ENCODE data around the gene CDH11. TPM values are rescaled to one million over a fixed set of nuclear protein-coding genes. Genes with fewer than 3 reads are reported as not detected.

Gene CDH11
- total and polyA plus RNA-seq, 2 of the 4 experiments (the other 2 are of a cell fraction) = 266 to 601 TPM

DNA sequence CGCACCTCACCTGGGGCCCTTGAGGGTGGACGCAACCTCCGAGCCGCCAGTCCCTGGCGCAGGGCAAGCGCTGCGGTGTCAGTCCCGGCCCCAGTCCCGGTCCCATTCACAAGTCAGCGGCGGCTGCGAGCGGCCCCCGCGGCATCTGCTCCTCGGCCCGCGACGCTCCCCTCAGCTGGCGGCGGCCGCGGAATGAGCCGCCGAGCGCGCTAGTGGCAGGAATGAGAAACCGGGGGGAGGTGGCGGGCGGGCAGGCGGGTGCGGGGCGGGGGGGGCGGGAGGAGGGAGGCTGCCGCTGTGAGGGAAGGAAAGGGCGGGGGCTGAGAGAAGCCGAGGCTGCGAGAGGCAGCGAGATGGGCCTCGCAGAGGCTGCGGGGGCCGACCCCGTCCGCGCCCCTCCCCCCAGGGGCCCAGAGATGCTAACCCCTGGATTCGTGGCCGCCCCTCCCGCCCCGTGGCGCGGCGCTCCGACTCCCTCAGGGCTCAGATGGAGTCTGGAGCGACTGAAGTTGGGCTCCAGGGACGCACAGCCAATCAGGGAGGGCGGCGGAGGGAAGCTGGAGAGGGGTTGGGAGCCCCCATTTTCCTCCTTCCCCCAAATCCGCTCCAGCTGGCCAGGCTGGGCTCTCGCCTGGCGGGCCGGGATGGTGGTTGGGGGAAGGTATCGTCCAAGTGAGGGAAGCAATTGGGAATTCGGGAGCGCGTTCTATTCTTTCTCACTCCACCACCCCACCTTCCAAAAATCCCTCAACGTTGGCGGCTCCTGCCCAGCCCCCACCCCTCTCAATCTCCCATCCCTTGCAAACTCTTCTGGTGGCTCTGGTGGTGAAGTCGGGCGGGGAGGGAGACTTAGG, at the start of gene CDH11 (continued):
- no peak for TF ChIP-seq RCOR1 (IDR thresholded peaks at IDR 0.05; ENCODE audit: insufficient replicate concordance, low read length)
- TF ChIP-seq RAD21 (IDR thresholded peaks at IDR 0.05; ENCODE audit: low read length) = peak; percentile 30; the same call in 1 of the 2 replicates
- no peak for TF ChIP-seq NFE2L2 (IDR thresholded peaks at IDR 0.05; ENCODE audit: low read depth, low read length)
- no peak for TF ChIP-seq CHD1 (IDR thresholded peaks at IDR 0.05; ENCODE audit: low read depth, low read length)
- TF ChIP-seq POLR2A (IDR thresholded peaks at IDR 0.05; ENCODE audit: low read depth, low read length) = peak; percentile 78
- no peak for TF ChIP-seq MAFK (IDR thresholded peaks at IDR 0.05; ENCODE audit: low read depth, low read length)
- TF ChIP-seq MXI1 (IDR thresholded peaks at IDR 0.05; ENCODE audit: borderline replicate concordance, low read depth, low read length) = no peak
- TF ChIP-seq USF2 (IDR thresholded peaks at IDR 0.05; ENCODE audit: low read depth, low read length) = no peak
